Activated CD8-positive, alpha-beta T cell treated with anti-CD3 and anti-CD28 coated beads for 36 hours (primary cell): ENCODE measurements around the gene YAF2. TPM values are rescaled to one million over a fixed set of nuclear protein-coding genes. Genes with fewer than 3 reads are reported as not detected.
A peak's percentile ranks its signal among the peaks of the same experiment; 100 is the strongest.
"Not testable (repeated sequence)": the region's sequence is repeated elsewhere in the genome, so short reads cannot be mapped to it uniquely, and the experiment has no call there.

ENCODE experiments used
- ATAC-seq: fragments of 200-7000 bp; cut with Tn5 transposase; one replicate; pipeline ENCODE4 v1.10.0; 2021; ENCODE audit warnings: mild to moderate bottlenecking, moderate library complexity
- CTCF ChIA-PET: fragments of 350-600 bp; sonication (Branson Sonifier 250); formaldehyde crosslinking; loops from one replicate; lab custom pipeline; 2021; ENCODE audit warnings: antibody characterized with exemption; lab: Charles Lee
- POLR2A ChIA-PET: fragments of 350-600 bp; sonication (Branson Sonifier 250); formaldehyde crosslinking; loops from one replicate; lab custom pipeline; 2021; ENCODE audit warnings: antibody characterized with exemption; lab: Charles Lee
- DNase-seq: peaks from one replicate; pipeline ENCODE4 v3.0.0-alpha.2; 2020
- H3K27ac Mint-ChIP-seq: one replicate; pipeline ENCODE4 v1.8.0; 2021; ENCODE audit warnings: mild to moderate bottlenecking, mixed read lengths
- H3K27me3 Mint-ChIP-seq: one replicate; pipeline ENCODE4 v1.8.0; 2021; ENCODE audit warnings: mixed read lengths
- H3K36me3 Mint-ChIP-seq: one replicate; pipeline ENCODE4 v1.8.0; 2021; ENCODE audit warnings: low read depth, mixed read lengths
- H3K4me1 Mint-ChIP-seq: one replicate; pipeline ENCODE4 v1.8.0; 2021; ENCODE audit warnings: low read depth, mixed read lengths
- H3K4me3 Mint-ChIP-seq: one replicate; pipeline ENCODE4 v1.8.0; 2021; ENCODE audit warnings: mild to moderate bottlenecking, moderate library complexity, mixed read lengths
- H3K9me3 Mint-ChIP-seq: one replicate; pipeline ENCODE4 v1.8.0; 2021; ENCODE audit warnings: mixed read lengths
- CTCF ChIP-seq: fragments of 200-600 bp; IDR thresholded peaks from one replicate; pipeline ENCODE4 v1.8.0; 2022; ENCODE audit warnings: antibody characterized with exemption, mild to moderate bottlenecking
- intact Hi-C: fragments of 100-400 bp; cut with micrococcal nuclease; formaldehyde crosslinking; loops from one replicate; pipeline ENCODE4 v1.10.0; 2022
- total RNA-seq, 2 experiments: library from RNA; stranded (reverse); gene quantifications; one replicate each; pipeline ENCODE4 v1.2.3, GENCODE V29; 2021

The YAF2 gene
- total RNA-seq, 2 experiments from 2014 or later, result 39.4 to 40.8 TPM

- intact Hi-C loops, result no loop called here
- Mint-ChIP-seq H3K27ac (no peak overlapping the region), H3K27me3 (no peaks in the 10 kb centered on the region), H3K9me3 (no peaks in the 10 kb centered on the region), H3K4me3 (no peak overlapping the region), H3K4me1 (peaks cover 43% of the 10 kb centered on the region), H3K36me3 (peaks cover 20% of the 10 kb centered on the region)
- ChIA-PET CTCF (no interaction called here), POLR2A (no interaction called here)
- ATAC-seq (no peak), DNase-seq (no peak)
- no peak for TF ChIP-seq CTCF
Observed at GRCh38 chr12:42222724-42223123, 15.3 kb downstream of the YAF2 start.

GRCh38 chr12:42221726-42222125 is 16.3 kb downstream of the YAF2 start:
- Mint-ChIP-seq H3K4me1 (peaks cover 47% of the 10 kb centered on the region), H3K27ac (peak overlapping the region; percentile 58), H3K4me3 (no peak overlapping the region), H3K36me3 (peaks cover 20% of the 10 kb centered on the region), H3K27me3 (no peaks in the 10 kb centered on the region), H3K9me3 (no peaks in the 10 kb centered on the region)
- no peak for TF ChIP-seq CTCF
- peak; percentile 55 for ATAC-seq
- intact Hi-C loops, result no loop called here
- no peak for DNase-seq
- ChIA-PET POLR2A (interaction anchor here (1.1 kb wide), 1 partner anchor 11 kb away, joined by 3 read pairs; no protein-coding TSS in a partner anchor), CTCF (no interaction called here)

- no peaks in the 10 kb centered on the region for H3K9me3 Mint-ChIP-seq
- CTCF ChIA-PET, result no interaction called here
- intact Hi-C loops, result no loop called here
- DNase-seq, result no peak
- no peaks in the 10 kb centered on the region for H3K27me3 Mint-ChIP-seq
- no peaks in the 10 kb centered on the region for H3K36me3 Mint-ChIP-seq
- no peak overlapping the region for H3K27ac Mint-ChIP-seq
- POLR2A ChIA-PET, result no interaction called here
- peaks cover 44% of the 10 kb centered on the region for H3K4me1 Mint-ChIP-seq
- H3K4me3 Mint-ChIP-seq, result no peak overlapping the region
- no peak for TF ChIP-seq CTCF
- no peak for ATAC-seq
Observed at GRCh38 chr12:42217656-42218055, 20.4 kb downstream of the YAF2 start.

GRCh38 chr12:42216737-42217136 is 21.3 kb downstream of the YAF2 start:
- ChIA-PET CTCF (no interaction called here), POLR2A (no interaction called here)
- intact Hi-C loops, result no loop called here
- Mint-ChIP-seq H3K36me3 (no peaks in the 10 kb centered on the region), H3K27me3 (no peaks in the 10 kb centered on the region), H3K27ac (no peak overlapping the region), H3K4me3 (no peak overlapping the region), H3K9me3 (no peaks in the 10 kb centered on the region), H3K4me1 (peaks cover 37% of the 10 kb centered on the region)
- no peak for ATAC-seq
- TF ChIP-seq CTCF, result no peak
- DNase-seq, result no peak

- CTCF ChIA-PET, intact Hi-C loops, H3K27me3 Mint-ChIP-seq, ATAC-seq, DNase-seq, H3K4me3 Mint-ChIP-seq, H3K9me3 Mint-ChIP-seq, H3K36me3 Mint-ChIP-seq, H3K27ac Mint-ChIP-seq: not testable (repeated sequence)
- H3K4me1 Mint-ChIP-seq, result peaks cover 33% of the 10 kb centered on the region
- POLR2A ChIA-PET, result interaction anchor here (0.6 kb wide), 1 partner anchor 80 kb away, joined by 3 read pairs; no protein-coding TSS in a partner anchor
Observed at GRCh38 chr12:42215759-42216158, 22.3 kb downstream of the YAF2 start.
